H1 (cell line): ENCODE data around the gene STX11.

ENCODE experiments used
- CREB1 ChIP-seq: IDR thresholded peaks from 2 replicates; pipeline ENCODE4 v1.6.1; 2012; ENCODE audit warnings: inconsistent platforms
- CTCF ChIP-seq, 3 experiments: IDR thresholded peaks; 1 replicate in 2 of 3; 2 replicates in 1 of 3; pipeline versions ENCODE4 v1.5.1 to v1.6.1; 2011; ENCODE audit warnings: low read length in 3 of 3, mild to moderate bottlenecking in 3 of 3, inconsistent platforms in 2 of 3, low read depth in 1 of 3, moderate library complexity in 1 of 3; ENCODE audit not compliant: insufficient read depth in 1 of 3; ENCODE audit errors: control extremely low read depth in 1 of 3
- GTF2F1 ChIP-seq: IDR thresholded peaks from 2 replicates; pipeline ENCODE4 v1.6.1; 2012; ENCODE audit warnings: low read depth, low read length, improper control_type of control experiment, borderline replicate concordance
- POLR2A ChIP-seq, 2 experiments: IDR thresholded peaks; 1 replicate in 1 of 2; 2 replicates in 1 of 2; pipeline ENCODE4 v1.6.1; 2011; ENCODE audit warnings: low read depth in 2 of 2, low read length in 2 of 2, mild to moderate bottlenecking in 2 of 2; ENCODE audit errors: control extremely low read depth in 1 of 2
- POLR2AphosphoS5 ChIP-seq: IDR thresholded peaks from 2 replicates; pipeline ENCODE4 v1.6.1; 2011; ENCODE audit warnings: low read depth, low read length
- RFX5 ChIP-seq: IDR thresholded peaks from 2 replicates; pipeline ENCODE4 v1.6.1; 2011; ENCODE audit warnings: low read depth, low read length, improper control_type of control experiment, borderline replicate concordance
- RXRA ChIP-seq: IDR thresholded peaks from 2 replicates; pipeline ENCODE4 v1.6.1; 2011; ENCODE audit warnings: low read depth, mild to moderate bottlenecking, low read length, moderate library complexity; ENCODE audit not compliant: insufficient read depth
- SIRT6 ChIP-seq: IDR thresholded peaks from one replicate; pipeline ENCODE4 v1.7.1; 2012; ENCODE audit warnings: low read length, inconsistent platforms
- SP1 ChIP-seq: IDR thresholded peaks from 2 replicates; pipeline ENCODE4 v1.6.1; 2011; ENCODE audit warnings: low read depth, low read length
- TF ChIP-seq, protein P1 (sequence below): IDR thresholded peaks from 2 replicates; pipeline ENCODE4 v1.6.1; 2011; ENCODE audit warnings: low read length, improper control_type of control experiment

DNA sequence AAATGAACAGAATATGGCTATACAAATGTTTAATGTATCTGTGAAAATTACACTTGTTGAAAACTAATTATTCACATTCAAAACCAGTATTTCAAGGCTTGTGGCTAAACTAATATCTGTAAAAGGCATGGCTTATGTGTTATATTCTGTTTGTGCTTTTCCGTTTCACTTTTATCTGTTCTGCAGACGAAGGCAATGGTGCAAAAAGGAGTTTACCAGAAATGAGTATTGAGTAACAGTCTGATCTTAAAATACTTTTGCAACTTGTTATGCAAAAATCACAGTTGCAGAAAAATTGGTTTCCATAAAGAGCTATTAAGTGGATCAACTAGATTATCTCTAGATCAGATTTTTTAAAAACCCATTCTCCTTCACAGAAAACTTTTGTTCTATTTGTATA lies 9.4 kb upstream of the STX11 start:
- TF ChIP-seq CTCF (IDR thresholded peaks at IDR 0.05; ENCODE audit: control extremely low read depth in 1 of 3, insufficient read depth in 1 of 3, low read depth in 1 of 3, low read length in 3 of 3) (no peak), SIRT6 (no peak), CREB1 (no peak), POLR2AphosphoS5 (no peak), GTF2F1 (no peak), RXRA (no peak), POLR2A (IDR thresholded peaks at IDR 0.05; ENCODE audit: control extremely low read depth in 1 of 2, low read depth in 2 of 2, low read length in 2 of 2) (no peak), RFX5 (no peak), SP1 (no peak)
- TF ChIP-seq, protein P1, sequence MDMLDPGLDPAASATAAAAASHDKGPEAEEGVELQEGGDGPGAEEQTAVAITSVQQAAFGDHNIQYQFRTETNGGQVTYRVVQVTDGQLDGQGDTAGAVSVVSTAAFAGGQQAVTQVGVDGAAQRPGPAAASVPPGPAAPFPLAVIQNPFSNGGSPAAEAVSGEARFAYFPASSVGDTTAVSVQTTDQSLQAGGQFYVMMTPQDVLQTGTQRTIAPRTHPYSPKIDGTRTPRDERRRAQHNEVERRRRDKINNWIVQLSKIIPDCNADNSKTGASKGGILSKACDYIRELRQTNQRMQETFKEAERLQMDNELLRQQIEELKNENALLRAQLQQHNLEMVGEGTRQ: no peak
